ENCODE results near the gene EVA1B.
A peak's percentile ranks its signal among the peaks of the same experiment; 100 is the strongest.

The EVA1B gene

GRCh38 chr1:36350659-36351226, 27.3 kb upstream of the EVA1B start:
- Histone ChIP-seq H2BK5ac (ENCODE audit: low read depth, low read length, poor library complexity) (no peak overlapping the region), H2BK120ac (ENCODE audit: insufficient read depth, low read length, poor library complexity) (peak overlapping the region; percentile 19), H3K9me3 (ENCODE audit: insufficient read depth, low read depth, low read length) (peaks cover 3% of the 10 kb centered on the region), H3K4ac (ENCODE audit: low read depth, low read length) (no peak overlapping the region), H4K12ac (ENCODE audit: low read depth, low read length) (no peak overlapping the region), H3K9ac (ENCODE audit: low read length) (no peak overlapping the region), H3K36me3 (ENCODE audit: control insufficient read depth in 1 of 2, insufficient read depth in 2 of 2, low read length in 2 of 2) (peaks cover 59 to 72% of the 10 kb centered on the region in 2 experiments), H3K27ac (ENCODE audit: low read depth, low read length) (peak overlapping the region; percentile 69), H2AFZ (ENCODE audit: insufficient read depth, low read length, poor library complexity) (no peak overlapping the region), H3K4me3 (ENCODE audit: low read depth, low read length) (no peak overlapping the region), H3K79me2 (ENCODE audit: control insufficient read depth, insufficient read depth, low read length, poor library complexity) (no peaks in the 10 kb centered on the region), H2AK5ac (ENCODE audit: low read length) (no peak overlapping the region), H3K14ac (ENCODE audit: low read length) (no peak overlapping the region), H3K23ac (ENCODE audit: low read length) (no peak overlapping the region), H3K79me1 (ENCODE audit: low read length) (peaks cover 20% of the 10 kb centered on the region), H3K4me2 (ENCODE audit: low read length) (peak overlapping the region; percentile 4), H3K18ac (ENCODE audit: low read length) (peak overlapping the region; percentile 9), H2BK12ac (ENCODE audit: low read length) (peak overlapping the region; percentile 23), H3K4me1 (ENCODE audit: control insufficient read depth in 1 of 2, insufficient read depth in 2 of 2, low read length in 2 of 2) (peaks cover 37 to 39% of the 10 kb centered on the region in 2 experiments), H3K27me3 (ENCODE audit: insufficient read depth, low read length) (no peaks in the 10 kb centered on the region), H4K8ac (ENCODE audit: low read depth, low read length) (peak overlapping the region; percentile 0), H4K91ac (ENCODE audit: low read depth, low read length) (peak overlapping the region; percentile 73)
- DNase-seq: peak; percentile 89 to 90
- no CpG with 5 or more reads among the region's 13 CpGs for WGBS (ENCODE audit: extremely low coverage, insufficient coverage, insufficient read length)

- Histone ChIP-seq H3K79me2 (ENCODE audit: control insufficient read depth, insufficient read depth, low read length, poor library complexity) (no peaks in the 10 kb centered on the region), H3K27ac (ENCODE audit: low read depth, low read length) (no peak overlapping the region), H2AFZ (ENCODE audit: insufficient read depth, low read length, poor library complexity) (peak overlapping the region; percentile 19), H3K4ac (ENCODE audit: low read depth, low read length) (no peak overlapping the region), H4K91ac (ENCODE audit: low read depth, low read length) (peak overlapping the region; percentile 13), H4K12ac (ENCODE audit: low read depth, low read length) (no peak overlapping the region), H3K79me1 (ENCODE audit: low read length) (peaks cover 20% of the 10 kb centered on the region), H3K4me3 (ENCODE audit: low read depth, low read length) (no peak overlapping the region), H2BK120ac (ENCODE audit: insufficient read depth, low read length, poor library complexity) (no peak overlapping the region), H4K8ac (ENCODE audit: low read depth, low read length) (peak overlapping the region; percentile 21), H3K18ac (ENCODE audit: low read length) (no peak overlapping the region), H2BK12ac (ENCODE audit: low read length) (peak overlapping the region; percentile 25), H3K4me2 (ENCODE audit: low read length) (no peak overlapping the region), H2BK5ac (ENCODE audit: low read depth, low read length, poor library complexity) (no peak overlapping the region), H3K9me3 (ENCODE audit: insufficient read depth, low read depth, low read length) (peaks cover 3% of the 10 kb centered on the region), H3K36me3 (ENCODE audit: control insufficient read depth in 1 of 2, insufficient read depth in 2 of 2, low read length in 2 of 2) (peaks cover 59 to 71% of the 10 kb centered on the region in 2 experiments), H2AK5ac (ENCODE audit: low read length) (peak overlapping the region; percentile 14), H3K23ac (ENCODE audit: low read length) (no peak overlapping the region), H3K27me3 (ENCODE audit: insufficient read depth, low read length) (no peaks in the 10 kb centered on the region), H3K14ac (ENCODE audit: low read length) (no peak overlapping the region), H3K9ac (ENCODE audit: low read length) (no peak overlapping the region), H3K4me1 (ENCODE audit: control insufficient read depth in 1 of 2, insufficient read depth in 2 of 2, low read length in 2 of 2) (peaks cover 37 to 38% of the 10 kb centered on the region in 2 experiments)
- no CpG with 5 or more reads among the region's 16 CpGs for WGBS (ENCODE audit: extremely low coverage, insufficient coverage, insufficient read length)
- DNase-seq: peak; percentile 97
Measured at GRCh38 chr1:36349839-36350238, 26.4 kb upstream of the EVA1B start.

- H2BK120ac ChIP-seq (ENCODE audit: insufficient read depth, low read length, poor library complexity): no peak overlapping the region
- no peak overlapping the region for H3K4me2 ChIP-seq (ENCODE audit: low read length)
- H3K9ac ChIP-seq (ENCODE audit: low read length): no peak overlapping the region
- no peak overlapping the region for H3K23ac ChIP-seq (ENCODE audit: low read length)
- H3K14ac ChIP-seq (ENCODE audit: low read length): no peak overlapping the region
- no peak overlapping the region for H2AK5ac ChIP-seq (ENCODE audit: low read length)
- no peak overlapping the region for H3K27ac ChIP-seq (ENCODE audit: low read depth, low read length)
- H2BK12ac ChIP-seq (ENCODE audit: low read length): no peak overlapping the region
- peaks cover 3% of the 10 kb centered on the region for H3K9me3 ChIP-seq (ENCODE audit: insufficient read depth, low read depth, low read length)
- H4K91ac ChIP-seq (ENCODE audit: low read depth, low read length): no peak overlapping the region
- peak; percentile 92 to 93 for DNase-seq
- WGBS (ENCODE audit: extremely low coverage, insufficient coverage, insufficient read length): no CpG with 5 or more reads among the region's 7 CpGs
- H3K4me1 ChIP-seq (ENCODE audit: control insufficient read depth in 1 of 2, insufficient read depth in 2 of 2, low read length in 2 of 2): peaks cover 36 to 37% of the 10 kb centered on the region in 2 experiments
- no peaks in the 10 kb centered on the region for H3K27me3 ChIP-seq (ENCODE audit: insufficient read depth, low read length)
- peaks cover 58 to 71% of the 10 kb centered on the region in 2 experiments for H3K36me3 ChIP-seq (ENCODE audit: control insufficient read depth in 1 of 2, insufficient read depth in 2 of 2, low read length in 2 of 2)
- no peak overlapping the region for H2AFZ ChIP-seq (ENCODE audit: insufficient read depth, low read length, poor library complexity)
- no peak overlapping the region for H3K18ac ChIP-seq (ENCODE audit: low read length)
- no peak overlapping the region for H2BK5ac ChIP-seq (ENCODE audit: low read depth, low read length, poor library complexity)
- H3K79me2 ChIP-seq (ENCODE audit: control insufficient read depth, insufficient read depth, low read length, poor library complexity): no peaks in the 10 kb centered on the region
- H4K8ac ChIP-seq (ENCODE audit: low read depth, low read length): no peak overlapping the region
- H4K12ac ChIP-seq (ENCODE audit: low read depth, low read length): no peak overlapping the region
- H3K4ac ChIP-seq (ENCODE audit: low read depth, low read length): no peak overlapping the region
- no peak overlapping the region for H3K4me3 ChIP-seq (ENCODE audit: low read depth, low read length)
- peaks cover 20% of the 10 kb centered on the region for H3K79me1 ChIP-seq (ENCODE audit: low read length)
Measured at GRCh38 chr1:36349241-36349671, 25.8 kb upstream of the EVA1B start.

- H3K4ac ChIP-seq (ENCODE audit: low read depth, low read length): no peak overlapping the region
- peaks cover 7% of the 10 kb centered on the region for H3K79me1 ChIP-seq (ENCODE audit: low read length)
- no peak overlapping the region for H2AFZ ChIP-seq (ENCODE audit: insufficient read depth, low read length, poor library complexity)
- peaks cover 18 to 19% of the 10 kb centered on the region in 2 experiments for H3K4me1 ChIP-seq (ENCODE audit: control insufficient read depth in 1 of 2, insufficient read depth in 2 of 2, low read length in 2 of 2)
- peaks cover 63 to 73% of the 10 kb centered on the region in 2 experiments for H3K36me3 ChIP-seq (ENCODE audit: control insufficient read depth in 1 of 2, insufficient read depth in 2 of 2, low read length in 2 of 2)
- H3K18ac ChIP-seq (ENCODE audit: low read length): no peak overlapping the region
- H3K23ac ChIP-seq (ENCODE audit: low read length): no peak overlapping the region
- no peak overlapping the region for H2BK5ac ChIP-seq (ENCODE audit: low read depth, low read length, poor library complexity)
- no peak for DNase-seq
- no peak overlapping the region for H4K8ac ChIP-seq (ENCODE audit: low read depth, low read length)
- H3K4me2 ChIP-seq (ENCODE audit: low read length): no peak overlapping the region
- no peak overlapping the region for H3K27ac ChIP-seq (ENCODE audit: low read depth, low read length)
- no peak overlapping the region for H3K9ac ChIP-seq (ENCODE audit: low read length)
- H3K79me2 ChIP-seq (ENCODE audit: control insufficient read depth, insufficient read depth, low read length, poor library complexity): no peaks in the 10 kb centered on the region
- no CpG with 5 or more reads among the region's 8 CpGs for WGBS (ENCODE audit: extremely low coverage, insufficient coverage, insufficient read length)
- H2BK120ac ChIP-seq (ENCODE audit: insufficient read depth, low read length, poor library complexity): no peak overlapping the region
- H3K27me3 ChIP-seq (ENCODE audit: insufficient read depth, low read length): no peaks in the 10 kb centered on the region
- no peak overlapping the region for H3K4me3 ChIP-seq (ENCODE audit: low read depth, low read length)
- H3K9me3 ChIP-seq (ENCODE audit: insufficient read depth, low read depth, low read length): no peaks in the 10 kb centered on the region
- no peak overlapping the region for H4K91ac ChIP-seq (ENCODE audit: low read depth, low read length)
- H3K14ac ChIP-seq (ENCODE audit: low read length): no peak overlapping the region
- H4K12ac ChIP-seq (ENCODE audit: low read depth, low read length): no peak overlapping the region
- H2AK5ac ChIP-seq (ENCODE audit: low read length): no peak overlapping the region
- no peak overlapping the region for H2BK12ac ChIP-seq (ENCODE audit: low read length)
Measured at GRCh38 chr1:36346741-36347370, 23.4 kb upstream of the EVA1B start.

Measured in trophoblast cell (in vitro differentiated cells and primary cell).